GM19395 (cell line): ENCODE measurements around the gene NDUFS3.

Source experiments
- ATAC-seq: cut with Tn5 transposase; IDR thresholded peaks from one replicate; pipeline ENCODE4 v1.9.1; 2021; ENCODE audit warnings: mild to moderate bottlenecking, moderate library complexity; ENCODE audit not compliant: unreplicated experiment

NDUFS3 gene

DNA sequence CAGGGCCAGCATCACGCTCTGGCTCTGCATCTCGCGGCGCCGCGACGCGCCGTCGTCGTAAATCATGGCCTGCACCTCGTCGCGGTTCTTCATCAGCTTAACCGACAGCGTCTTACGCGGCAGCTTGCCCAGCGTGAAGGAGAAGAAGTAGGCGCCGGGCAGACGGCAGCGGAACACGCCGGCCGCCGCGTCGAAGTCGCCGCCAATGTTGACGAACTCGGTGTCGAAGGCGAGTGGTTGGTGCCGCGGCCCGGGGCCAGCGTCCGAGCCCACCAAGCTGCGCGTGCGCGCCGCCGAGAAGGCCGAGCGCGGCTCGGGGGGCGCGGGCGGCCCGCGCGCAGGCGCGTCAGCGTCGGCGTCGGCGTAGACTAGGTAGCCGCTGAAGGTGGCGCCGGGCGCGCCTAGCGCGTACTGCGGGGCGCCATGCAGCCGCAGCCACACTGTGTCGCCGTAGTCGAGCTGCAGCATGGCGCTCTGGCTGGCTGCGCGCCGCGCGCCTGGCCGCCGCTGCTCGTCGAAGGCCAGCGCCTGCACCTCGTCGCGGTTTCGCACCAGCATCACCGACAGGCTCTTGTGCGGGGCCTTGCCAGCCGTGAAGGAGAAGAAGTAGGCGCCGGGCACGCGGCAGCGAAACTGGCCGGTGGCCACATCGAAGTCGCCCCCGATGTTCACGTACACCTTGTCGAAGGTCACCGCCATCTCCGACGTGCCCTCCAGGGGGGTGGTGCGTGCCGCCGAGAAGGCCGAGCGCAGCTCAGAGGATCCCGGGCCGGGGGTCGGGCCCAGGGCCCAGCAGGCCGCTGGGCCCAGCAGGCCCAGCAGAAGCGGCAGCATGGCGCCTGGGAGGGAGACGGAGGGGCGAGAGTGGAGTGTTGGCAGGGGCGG is 11.3 kb downstream of the NDUFS3 start:
- no peak for ATAC-seq

DNA sequence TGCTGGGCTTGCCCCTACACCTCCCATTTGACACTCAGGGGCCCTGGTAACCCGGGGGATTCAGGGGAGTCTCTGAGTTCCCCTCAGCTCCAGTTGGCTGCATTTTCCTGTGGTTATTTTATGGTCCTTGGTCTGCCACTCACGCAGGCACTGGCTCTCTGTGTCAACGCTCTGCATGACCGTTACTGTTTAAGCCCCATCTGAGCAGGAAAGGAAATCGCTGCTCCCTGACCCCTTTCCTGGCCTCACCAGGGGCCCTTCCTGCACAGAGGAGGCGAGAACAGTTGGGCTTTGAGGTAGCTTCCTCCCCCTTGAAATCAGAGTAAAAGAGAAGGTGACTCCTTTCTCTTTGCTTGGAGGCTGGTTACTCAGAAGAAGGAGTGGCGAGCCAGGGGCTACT is 12.9 kb downstream of the NDUFS3 start:
- no peak for ATAC-seq

DNA sequence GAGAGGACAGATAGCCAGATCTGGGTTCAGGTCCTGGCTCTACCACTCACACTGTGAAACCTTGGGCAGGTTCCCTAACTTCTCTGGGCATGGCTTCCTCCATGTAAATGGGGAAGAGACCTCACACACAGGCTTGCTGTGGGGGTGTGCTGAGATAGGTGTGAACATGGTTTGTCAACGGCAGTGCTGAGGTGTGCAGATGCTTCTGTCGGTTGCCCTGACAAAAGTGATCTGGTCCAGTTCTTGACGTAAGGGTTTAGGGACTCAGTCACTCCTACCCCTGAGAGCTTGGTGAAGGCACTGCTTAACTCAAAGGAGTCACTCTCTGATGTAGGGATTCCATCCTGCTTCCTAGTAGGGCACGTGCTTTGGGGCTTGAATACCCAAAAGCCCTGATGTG is 13.4 kb downstream of the NDUFS3 start:
- no peak for ATAC-seq

DNA sequence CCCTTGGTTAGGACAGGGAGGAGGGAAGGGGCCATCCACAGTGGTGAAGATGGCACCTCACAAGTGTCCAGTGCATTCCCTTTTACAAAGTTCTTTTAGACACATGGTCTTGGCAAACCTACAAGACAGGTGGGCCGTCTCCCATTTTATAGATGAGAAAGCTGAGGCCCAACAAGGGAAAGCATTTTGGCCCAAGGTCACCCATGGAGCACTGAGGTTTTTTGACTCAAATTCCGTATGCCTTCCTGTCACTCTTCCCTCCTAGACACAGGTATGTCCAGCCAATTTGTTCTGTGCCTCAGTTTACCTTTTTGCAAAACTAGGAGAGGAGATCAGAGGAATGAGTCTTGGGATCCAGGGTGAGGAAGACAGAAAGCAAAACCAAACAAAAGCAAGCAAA is 14.1 kb downstream of the NDUFS3 start:
- ATAC-seq: no peak

DNA sequence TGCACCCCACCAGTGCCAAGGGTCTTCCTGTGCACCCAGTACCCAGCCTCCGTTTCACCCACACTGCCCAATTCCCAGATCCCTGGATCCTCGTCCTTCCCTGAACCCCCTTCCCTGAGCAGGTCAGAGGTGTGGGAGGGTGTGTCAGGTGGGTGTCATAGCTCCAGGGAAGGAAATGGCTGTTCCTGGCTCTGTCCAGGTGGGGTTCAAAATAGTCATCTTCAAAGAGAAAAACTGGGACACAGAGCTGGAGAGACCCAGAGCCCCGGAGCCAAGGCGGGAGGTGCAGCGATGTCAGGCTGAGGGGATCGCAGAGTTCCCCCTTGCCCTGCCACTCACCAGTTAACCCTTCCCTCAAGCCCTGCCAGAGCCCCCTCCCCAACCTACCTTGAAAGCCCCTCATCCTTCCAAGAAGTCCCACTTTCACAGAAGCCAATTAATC is 14.6 kb downstream of the NDUFS3 start:
- ATAC-seq: no peak

DNA sequence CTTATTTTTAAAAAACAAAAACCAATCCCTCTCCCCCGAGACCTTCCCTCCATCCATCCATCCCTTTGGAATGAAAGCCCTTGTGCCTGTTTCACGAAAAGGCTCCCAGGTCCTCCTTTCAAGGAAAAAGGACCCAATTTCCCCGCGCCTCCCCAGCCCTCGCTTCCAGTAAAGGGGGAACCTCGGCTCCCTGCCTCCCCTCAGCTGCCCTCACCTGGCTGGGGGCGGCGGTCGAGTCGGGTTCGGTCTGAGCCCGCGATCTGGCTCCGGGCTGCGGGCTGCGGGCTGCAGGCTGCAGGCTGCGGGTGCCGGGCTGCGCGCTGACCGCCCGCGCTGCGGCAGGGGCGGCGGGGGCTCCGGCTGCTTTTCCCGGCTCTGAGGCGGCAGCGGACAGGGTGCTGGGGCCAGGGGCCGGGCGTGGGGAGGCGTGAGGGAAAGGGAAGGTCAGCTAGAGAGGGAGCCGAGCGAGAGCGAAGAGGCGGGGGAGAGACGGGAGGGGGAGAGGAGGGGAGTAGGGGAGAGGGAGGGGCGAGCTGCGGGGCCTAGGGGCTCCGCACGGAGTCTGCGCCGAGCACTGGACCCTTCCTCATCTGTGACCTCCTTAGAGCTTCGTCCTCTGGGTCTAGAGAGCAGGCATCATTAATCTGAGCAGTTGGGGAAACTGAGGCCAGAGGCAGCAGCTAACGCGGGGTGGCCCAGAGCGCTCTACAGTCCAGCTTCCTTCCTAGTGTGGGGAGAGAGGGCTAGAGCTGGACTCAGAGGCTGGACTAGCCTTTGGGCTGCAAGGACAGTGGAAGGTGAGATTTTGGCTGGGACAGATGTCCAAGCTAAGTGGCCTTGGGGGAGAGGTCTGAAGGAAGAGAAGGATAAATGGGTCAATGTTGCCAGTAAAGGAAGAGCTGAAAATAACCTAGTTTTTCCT is 15.3 kb downstream of the NDUFS3 start, which contains the start of gene C1QTNF4:
Gene C1QTNF4, minus strand, starts transcription at position 478 of the 922 bp plus-strand sequence. CDS start 3,601 bp downstream, outside the sequence.
- no peak for ATAC-seq

DNA sequence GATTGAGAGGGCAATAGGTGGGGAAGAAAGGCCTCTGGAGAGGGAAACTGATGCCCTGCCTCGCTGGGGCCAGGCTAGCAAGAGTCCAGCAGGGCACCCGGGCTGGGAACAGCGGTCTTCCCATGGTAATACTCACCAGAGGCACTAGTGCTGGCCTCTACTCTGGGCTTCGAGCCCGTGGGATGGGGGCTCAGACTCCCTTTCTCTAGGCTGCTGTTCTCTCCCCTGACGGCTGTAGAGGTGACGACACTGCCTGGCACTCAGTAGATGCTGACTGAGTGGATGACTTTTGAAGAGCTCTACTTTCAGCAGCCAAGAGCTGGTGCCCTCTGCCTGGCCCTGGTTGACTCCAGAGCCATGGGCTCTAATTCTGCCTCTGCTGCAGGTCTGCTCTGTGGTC is 16.2 kb downstream of the NDUFS3 start:
- ATAC-seq: no peak

DNA sequence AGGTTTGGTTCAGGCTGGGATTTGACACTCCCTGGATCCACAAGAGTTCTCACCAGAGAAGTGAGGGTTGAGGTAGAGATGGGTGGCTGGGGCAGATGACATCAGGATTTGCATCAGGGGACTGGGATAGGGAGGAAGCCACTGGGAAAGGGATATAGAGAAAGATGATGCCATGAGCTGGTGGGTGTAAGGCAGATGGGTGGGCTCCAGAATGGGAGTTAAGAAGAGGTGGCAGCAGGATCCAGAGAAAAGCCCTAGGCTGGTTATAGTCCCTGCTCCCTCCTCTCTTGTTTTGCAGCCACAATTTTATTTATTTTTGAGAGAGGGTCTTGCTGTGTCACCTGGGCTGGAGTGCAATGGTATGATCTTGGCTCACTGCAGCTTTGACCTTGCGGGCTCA is 17.1 kb downstream of the NDUFS3 start:
- ATAC-seq: no peak

DNA sequence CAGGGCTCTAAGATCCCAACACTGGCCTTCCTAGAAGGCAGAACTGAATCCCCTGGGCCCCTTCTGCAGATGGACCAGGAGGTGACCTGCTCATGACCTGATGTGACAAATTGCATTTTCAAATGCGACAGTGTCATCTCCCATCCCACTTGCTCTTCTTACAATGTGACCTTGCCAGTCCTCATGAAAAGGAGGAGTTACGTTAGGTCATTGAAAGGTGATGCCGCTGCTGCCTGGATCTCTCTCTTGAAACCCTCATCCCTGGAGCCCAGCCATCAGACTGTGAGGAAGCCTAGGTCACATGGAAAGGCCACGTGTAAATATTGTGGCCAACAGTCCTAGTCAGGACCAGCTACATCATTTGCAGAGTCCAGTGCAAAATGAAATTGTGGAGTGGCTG is 21.0 kb downstream of the NDUFS3 start:
- no peak for ATAC-seq

DNA sequence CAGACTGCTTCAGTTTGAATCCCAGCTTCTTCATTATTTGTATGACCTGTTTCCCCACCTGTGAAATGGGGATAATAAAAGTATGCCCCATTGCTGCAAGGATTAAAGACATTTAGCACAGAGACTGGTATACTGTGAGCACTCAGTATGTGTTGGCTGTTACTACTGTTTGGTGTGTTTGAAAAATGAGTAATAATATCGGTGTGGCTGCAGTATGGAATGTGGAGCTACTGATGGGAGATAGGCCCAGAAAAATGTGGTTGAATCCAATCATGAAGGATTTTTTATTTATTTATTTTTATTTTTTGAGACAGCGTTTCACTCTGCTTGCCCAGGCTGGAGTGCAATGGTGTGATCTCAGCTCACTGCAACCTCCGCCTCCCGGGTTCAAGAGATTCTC is 24.4 kb downstream of the NDUFS3 start:
- ATAC-seq: no peak

DNA sequence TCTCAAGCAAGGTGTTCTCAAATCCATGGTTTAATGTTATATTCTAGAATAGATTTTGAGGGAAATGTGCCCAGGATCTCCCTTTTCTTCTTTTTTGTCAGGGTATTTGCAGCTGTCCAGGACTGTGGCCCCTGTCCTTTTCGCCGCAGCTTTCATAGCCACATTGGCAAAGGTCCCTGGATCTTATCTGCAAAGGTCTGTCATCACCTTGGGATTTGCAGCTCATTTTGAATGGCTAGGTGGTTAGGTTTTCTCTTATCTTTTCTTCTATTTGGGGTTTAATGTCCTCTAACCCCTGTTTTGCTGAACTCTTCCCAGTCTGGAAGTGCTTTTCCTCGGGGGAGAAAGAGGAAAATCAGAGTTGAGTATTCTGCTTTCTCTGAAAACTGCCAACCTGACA is 27.0 kb downstream of the NDUFS3 start:
- no peak for ATAC-seq

DNA sequence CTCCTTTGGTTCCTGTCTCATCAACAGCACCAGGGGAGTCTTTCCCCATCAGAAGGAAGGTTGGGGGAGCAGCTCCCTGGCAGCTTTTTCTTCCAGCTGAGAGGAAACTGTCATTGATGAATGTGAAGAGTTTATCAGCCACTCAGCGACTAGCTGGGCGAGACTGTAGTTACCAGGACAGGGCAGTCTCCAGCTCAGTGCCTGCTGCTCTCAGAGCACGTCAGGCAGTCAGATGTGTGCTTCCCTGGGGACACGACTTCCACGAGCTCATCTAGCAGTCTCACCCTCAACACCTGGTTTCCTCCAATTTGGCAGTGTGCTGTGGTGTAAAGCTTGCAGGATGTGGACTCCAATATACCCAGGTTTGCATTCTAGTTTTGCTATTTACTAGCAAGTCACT is 27.9 kb downstream of the NDUFS3 start:
- no peak for ATAC-seq

DNA sequence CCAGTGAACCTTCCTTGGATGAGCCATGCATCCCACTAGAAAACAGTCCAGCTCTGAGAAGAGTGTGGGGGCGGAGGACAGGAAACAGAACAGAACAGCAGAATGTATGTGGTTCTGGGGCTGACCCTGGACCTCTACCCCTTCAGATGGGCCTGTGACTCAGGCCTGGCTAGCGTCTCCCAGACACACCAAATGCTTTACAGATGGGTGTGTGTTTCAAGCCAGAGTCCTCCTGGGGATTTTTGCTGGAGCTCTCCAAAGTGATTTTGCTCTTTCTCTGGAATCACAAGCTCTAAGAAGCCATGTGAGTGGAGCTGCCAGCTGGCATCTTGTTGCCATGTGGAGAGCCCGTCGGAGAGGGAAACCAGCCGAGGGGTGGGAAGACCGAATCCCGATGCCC is 28.5 kb downstream of the NDUFS3 start:
- ATAC-seq: no peak

DNA sequence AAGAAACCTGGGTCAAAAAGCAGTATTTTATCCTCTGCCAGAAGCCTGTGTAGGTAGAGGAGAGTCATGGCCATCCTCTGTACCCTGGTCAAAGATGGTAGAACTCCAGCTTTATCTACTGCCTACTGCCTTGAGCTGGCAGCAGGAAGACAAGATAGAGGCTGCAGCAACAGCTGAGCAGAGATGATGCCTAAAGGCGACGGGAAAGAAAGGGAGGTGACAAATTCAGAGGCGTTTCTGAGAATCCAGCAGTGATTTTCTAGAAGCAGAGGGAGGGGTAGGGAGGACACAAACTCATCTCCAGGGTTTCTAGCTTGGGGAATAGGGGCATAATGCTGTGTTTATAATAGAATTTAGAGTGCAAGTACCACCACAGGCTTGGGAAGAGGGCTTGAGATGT is 30.8 kb downstream of the NDUFS3 start:
- ATAC-seq: no peak

DNA sequence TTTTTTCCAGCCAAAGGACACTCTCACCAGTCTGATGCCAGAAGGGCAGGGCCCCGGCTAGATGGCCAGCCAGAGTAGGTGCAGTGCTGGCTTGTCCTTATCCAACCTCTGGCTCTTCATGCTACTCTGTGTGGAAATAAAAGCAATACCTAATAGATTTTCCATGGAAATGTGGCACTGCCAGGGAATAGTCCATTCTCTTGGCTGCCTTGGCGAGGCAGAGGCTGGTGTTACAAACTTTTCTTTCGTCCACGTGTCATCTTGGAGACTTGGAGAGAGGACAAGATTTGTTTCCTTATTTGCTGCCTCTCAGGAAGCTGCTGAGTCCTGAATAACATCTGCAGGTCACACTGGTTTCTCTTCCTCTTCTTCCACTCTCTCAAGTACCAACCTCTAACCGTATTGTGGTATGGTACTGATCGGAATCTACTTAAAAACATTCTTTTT is 32.5 kb downstream of the NDUFS3 start:
- peak; percentile 93 for ATAC-seq

DNA sequence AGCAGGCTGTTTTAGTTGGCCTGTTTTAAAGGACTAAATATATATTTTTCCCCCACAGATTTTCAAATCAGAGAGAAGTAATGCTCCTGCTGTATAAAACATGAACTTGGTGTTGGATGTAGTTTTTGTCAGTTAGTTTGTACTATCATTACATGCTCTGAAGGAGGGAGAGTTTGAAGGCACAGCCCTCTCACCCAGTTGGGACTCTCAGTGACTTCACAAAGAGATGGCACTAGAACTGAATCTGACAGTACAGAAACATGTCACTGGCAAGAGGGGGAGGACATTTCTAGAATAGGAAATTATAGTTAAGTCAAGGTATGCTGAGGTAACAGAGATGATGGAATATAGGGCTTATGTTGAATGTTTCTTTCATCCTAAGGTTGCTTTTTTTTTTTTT is 36.4 kb downstream of the NDUFS3 start:
- no peak for ATAC-seq

DNA sequence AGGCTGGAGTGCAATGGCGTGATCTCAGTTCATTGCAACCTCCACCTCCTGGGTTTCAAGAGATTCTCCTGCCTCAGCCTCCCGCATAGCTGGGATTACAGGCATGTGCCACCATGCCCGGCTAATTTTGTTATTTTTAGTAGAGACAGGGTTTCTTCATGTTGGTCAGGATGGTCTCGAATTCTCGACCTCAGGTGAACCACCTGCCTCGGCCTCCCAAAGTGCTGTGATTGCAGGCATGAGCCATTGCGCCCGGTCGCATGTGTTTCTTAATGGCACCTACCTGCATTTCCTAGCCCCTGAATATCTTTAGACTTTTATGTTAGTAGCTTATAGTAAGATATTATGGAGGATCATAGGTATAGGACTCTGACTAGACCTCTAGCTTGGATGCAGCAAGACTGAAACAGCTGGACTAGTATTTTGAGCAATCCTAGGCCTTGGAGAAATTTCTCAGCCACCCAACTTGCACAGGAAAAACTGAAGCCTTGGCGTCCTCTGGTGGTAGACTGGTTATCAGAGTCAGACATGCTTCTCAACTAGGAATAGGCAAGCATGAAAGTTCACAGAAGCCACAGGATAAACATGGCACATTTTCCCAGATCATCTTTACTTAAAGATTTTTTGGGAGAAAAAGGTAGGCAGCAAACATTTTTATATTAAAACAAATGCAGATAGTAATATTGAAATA is 38.0 kb downstream of the NDUFS3 start:
- no peak for ATAC-seq

DNA sequence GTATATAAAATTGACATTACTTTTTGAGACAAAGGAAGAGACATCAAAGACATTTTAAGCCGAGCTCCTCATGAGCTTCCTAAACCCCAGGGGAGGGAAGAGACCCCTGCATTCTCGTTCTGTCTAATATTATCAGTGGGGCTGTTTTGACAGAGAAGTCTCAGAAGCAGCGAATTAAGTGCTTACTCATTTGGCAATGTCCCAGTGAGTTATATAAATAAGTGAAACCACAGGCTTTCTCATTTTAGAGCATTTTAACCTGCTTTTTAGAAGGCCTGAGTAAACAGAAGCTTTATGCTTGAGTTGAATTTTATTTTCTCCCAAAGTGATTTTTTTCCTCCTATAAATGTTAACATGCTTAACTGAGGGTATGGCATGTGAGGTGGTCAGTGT is 38.5 kb downstream of the NDUFS3 start:
- ATAC-seq: no peak

DNA sequence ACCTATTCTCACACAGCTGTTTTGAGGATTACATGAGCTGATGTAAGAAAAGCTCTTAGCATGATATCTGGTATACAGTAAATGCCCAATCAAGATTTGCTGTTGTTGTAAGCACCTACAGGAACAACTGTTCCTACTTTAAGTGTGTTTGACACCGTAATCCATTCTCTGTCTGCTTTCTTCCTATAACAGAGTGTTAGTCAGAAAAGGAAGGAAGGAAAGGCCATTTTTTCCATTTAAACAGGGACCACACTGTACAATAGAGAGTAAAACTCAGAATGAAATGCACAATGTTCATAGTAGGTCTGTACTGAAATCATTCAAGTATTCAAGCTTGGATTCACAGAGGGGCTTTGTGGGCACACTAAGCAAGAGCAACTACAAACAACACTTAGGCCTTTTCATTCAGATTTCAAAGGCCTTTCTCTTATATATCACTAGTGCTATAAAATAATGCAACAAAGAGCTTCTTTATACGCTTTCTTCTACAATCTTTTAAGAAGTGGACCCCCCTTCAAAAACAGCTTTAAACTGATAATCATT is 42.0 kb downstream of the NDUFS3 start:
- ATAC-seq: no peak

DNA sequence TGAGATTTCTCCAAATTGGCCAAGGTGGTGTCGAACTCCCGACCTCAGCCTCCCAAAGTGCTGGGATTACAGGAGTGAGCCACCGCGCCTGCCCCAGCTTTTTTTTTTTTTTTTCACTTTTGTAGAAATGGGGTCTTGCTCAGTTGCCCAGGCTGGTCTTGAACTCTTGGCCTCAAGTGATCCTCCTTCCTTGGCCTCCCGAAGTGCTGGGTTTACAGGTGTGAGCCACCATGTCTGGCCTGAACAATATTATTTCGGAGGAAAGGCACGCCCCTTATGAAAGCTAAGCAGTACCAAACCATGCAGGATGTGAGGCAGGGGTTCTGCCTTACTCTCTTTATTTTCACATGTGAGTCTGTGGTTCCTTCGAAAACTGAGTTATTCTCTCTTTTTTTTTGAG is 47.4 kb downstream of the NDUFS3 start:
- ATAC-seq: no peak

DNA sequence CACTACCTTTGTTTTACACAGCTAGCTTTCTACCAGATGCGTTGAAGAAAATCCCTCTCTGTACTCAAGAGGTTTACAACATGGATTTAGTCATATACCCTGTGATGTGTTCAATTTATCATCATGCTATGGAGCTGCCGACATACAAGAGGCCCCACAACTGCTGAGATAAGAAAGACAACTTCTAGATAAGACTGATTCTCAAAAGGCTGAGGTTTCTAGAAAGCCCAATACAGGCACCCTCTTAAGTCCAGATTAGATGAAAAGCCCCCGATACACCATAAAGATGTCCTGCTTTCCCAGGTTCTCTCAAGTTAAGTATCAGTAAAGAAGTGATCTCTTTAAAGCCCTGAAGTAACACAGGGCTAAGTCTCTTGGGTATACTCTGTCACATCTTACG is 49.2 kb downstream of the NDUFS3 start:
- no peak for ATAC-seq
